GM12872 (cell line): ENCODE data around the gene EWSR1.

Experiments
- TF ChIP-seq, protein P1 (sequence below): IDR thresholded peaks from 3 replicates; pipeline ENCODE4 v1.5.1; 2011; ENCODE audit warnings: low read depth, mild to moderate bottlenecking, low read length, moderate library complexity; ENCODE audit not compliant: insufficient read depth

EWSR1 gene

DNA sequence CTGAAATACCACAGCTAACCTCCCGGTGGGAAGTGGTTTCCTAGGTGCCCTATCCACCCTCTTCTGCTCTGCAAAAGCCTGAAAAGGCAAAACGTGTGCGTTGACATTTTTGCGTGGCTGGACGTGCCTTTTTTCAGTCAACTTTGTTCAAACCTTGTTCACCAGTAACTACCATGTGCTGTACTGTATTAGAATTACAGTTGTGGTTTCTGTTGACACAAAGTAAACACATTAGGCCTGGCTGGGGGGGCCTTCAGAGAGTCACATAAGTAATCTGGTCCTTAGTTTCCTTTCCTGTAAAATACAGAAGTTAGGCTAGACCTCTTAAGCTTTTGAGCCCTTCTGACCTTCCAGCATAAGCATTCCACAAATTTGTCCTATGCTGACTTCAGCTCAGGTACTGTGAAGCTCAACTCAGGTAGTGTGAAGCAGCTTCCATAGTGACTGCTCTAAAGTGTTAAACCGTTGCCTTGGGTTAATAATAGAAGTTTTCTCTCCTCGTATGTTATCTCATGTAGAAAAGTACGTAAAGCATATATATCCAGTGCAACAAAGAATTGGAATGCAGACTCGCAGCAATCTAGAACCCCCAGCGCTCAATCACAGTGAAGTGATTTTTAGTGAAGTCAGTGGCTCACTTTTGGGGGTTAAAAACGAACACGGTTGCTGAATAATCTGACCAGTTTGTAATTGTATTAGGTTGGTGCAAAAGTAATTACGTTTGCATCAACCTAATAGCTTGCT is 1.8 kb downstream of the EWSR1 start:
- TF ChIP-seq, protein P1, sequence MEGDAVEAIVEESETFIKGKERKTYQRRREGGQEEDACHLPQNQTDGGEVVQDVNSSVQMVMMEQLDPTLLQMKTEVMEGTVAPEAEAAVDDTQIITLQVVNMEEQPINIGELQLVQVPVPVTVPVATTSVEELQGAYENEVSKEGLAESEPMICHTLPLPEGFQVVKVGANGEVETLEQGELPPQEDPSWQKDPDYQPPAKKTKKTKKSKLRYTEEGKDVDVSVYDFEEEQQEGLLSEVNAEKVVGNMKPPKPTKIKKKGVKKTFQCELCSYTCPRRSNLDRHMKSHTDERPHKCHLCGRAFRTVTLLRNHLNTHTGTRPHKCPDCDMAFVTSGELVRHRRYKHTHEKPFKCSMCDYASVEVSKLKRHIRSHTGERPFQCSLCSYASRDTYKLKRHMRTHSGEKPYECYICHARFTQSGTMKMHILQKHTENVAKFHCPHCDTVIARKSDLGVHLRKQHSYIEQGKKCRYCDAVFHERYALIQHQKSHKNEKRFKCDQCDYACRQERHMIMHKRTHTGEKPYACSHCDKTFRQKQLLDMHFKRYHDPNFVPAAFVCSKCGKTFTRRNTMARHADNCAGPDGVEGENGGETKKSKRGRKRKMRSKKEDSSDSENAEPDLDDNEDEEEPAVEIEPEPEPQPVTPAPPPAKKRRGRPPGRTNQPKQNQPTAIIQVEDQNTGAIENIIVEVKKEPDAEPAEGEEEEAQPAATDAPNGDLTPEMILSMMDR: no peak

DNA sequence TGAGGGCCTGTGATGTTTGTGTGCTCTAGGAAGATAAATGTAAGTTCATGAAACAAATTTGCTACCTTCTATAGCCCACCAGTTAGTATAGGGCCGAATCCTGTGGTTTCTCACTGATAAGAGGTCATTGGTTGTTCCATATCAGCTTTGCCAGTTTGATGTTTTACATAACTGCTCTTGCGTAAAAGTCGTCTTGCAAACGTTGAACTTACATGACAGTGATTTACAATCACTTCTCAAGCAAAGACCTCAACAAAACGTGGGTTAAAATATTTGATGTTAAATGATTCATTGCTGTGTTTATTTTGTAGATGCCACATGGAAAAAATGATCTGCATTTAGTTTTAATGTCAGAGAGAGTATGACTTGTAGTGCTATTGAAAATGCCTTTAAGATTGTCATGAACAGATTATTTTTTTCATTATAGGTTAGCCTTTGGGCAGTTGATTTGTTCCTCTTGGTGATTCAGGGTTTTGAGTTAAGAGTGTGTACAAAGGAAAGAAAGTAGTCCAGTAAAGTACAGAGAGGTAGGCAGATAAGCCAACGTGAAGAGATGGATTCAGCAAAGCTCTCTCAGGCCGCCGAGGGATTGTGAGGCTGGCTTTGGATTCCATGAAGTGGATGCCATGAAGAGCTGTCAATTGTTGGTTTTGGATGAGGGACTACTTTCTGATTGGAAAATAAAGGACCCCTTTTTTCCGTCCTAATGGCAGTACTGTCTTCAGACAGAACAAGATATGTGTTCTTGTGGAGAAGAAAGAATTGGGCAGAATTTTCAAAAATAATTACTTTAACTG is 2.6 kb downstream of the EWSR1 start:
- TF ChIP-seq, protein P1: no peak

DNA sequence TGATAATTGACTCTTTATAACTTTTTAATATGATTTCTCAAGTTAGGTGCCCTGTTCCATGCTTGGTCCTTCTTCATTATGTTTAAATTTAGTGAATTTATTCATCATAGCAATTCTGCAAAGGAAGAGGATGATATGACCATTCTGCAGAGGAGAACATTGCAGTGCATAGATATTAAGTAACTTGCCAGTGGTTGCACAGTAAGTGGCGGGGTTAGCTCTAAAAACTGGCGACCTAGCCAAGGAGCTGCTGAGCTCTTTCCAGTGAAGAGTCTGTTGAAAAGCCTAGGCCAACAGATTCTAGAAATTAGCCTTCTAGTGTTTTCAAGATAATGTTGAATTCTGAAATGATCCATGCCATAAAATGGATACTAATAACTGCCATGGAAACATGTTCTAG is 4.6 kb downstream of the EWSR1 start:
- TF ChIP-seq, protein P1: no peak

DNA sequence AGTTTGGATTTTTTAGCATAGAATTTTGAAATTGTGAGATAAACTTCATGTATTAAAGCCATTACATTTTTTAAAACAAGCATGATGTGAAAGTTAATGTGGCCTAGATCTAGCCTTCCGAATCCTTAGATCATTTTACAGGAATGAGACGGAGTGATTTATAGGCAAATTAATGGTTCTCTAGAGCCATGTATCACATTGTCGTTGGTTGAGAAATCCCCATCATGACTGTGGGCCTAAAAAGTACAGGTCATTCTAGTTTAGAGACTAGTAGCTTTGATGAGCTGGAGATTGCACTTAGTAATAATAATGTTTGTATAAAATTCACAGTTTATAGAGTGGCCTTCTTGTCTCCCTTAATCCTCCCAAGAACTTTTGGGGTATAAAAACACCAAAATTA is 7.1 kb downstream of the EWSR1 start:
- TF ChIP-seq, protein P1: no peak

DNA sequence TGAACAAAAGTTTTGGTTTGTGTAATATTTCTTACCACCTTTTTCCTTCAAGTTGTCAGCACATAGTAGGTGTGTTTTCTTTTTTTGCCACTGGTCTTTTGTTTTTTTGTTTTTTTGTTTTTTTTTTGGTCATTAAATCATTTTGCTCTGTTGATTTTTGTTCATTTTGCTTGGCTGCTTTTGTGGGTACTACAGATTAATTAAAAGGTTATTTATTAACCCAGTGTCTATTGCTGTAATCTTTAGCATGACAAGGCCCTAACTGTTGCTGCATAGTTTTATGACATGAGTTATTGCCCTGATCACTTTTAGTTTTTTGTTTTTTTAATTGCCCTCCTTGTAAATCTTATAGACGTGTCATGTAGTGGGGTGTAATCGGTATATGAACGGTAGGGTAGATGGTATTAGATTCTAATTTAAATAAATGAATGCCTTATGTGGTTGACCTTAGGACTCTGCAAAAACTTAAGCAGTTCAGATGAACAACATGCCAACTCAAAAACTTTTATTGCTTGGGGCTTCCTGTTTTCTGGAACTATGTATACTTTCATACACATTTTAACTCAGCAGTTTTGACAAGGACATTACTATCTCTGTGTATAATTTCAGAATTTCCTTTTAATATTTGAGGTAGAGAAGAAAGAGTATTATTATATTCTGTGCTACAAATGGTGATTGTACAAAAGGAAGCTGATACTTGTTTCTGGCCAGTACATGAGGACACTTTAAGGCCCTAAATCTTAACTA is 7.9 kb downstream of the EWSR1 start:
- TF ChIP-seq, protein P1: no peak

DNA sequence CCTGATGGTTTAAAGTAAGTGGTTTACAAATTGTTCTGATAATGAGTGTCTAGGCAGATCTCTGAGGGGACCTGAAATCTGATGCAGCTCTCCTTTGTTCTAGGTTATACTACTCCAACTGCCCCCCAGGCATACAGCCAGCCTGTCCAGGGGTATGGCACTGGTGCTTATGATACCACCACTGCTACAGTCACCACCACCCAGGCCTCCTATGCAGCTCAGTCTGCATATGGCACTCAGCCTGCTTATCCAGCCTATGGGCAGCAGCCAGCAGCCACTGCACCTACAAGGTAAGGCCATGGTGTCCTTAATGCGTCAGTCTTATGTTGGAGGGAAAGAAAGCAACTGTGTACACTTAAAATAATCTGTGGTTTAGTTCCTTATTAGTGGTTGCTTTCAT is 9.9 kb downstream of the EWSR1 start:
- TF ChIP-seq, protein P1: no peak

DNA sequence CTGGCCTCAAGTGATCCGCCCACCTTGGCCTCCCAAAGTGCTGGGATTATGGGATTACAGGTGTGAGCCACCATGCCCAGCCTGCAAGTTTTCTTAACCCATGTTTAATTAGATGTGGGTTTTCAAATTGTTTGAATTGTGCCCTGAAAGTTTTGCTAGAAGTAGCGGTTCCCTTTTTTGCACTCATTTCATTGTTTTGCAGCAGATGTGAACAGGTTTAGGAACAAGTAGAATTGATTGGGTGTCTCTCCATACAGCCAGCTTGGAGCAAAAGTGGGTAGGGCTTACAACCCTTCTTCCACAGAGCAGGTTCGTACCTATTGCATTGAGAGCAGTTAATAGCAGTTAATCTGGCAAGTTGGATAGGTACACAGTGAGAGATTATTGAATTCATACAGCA is 16.1 kb downstream of the EWSR1 start:
- TF ChIP-seq, protein P1: no peak
